Measurements from ENCODE around the gene KIF6.

Gene KIF6

GRCh38 chr6:39543950-39544349 lies 181.3 kb downstream of the KIF6 start (continued):
- no peak for TF ChIP-seq ZBTB49 (tag by site-specific recombination; IDR thresholded peaks at IDR 0.05; ENCODE audit: low read depth)
- TF ChIP-seq ZNF48 (tag by site-specific recombination; IDR thresholded peaks at IDR 0.05) = no peak
- no peak for TF ChIP-seq YY2 (tag by site-specific recombination; IDR thresholded peaks at IDR 0.05)
- TF ChIP-seq ZSCAN18 (tag by site-specific recombination; IDR thresholded peaks at IDR 0.05) = no peak

GRCh38 chr6:39543095-39543494 lies 182.1 kb downstream of the KIF6 start:
- H3K4me3 ChIP-seq (ENCODE audit: low read depth, low read length) = no peak overlapping the region
- TF ChIP-seq ZNF311 (tag by site-specific recombination; IDR thresholded peaks at IDR 0.05; ENCODE audit: borderline replicate concordance) (no peak), SP7 (tag by site-specific recombination; IDR thresholded peaks at IDR 0.05) (no peak), PRDM6 (tag by site-specific recombination; IDR thresholded peaks at IDR 0.05) (no peak), EGR2 (tag by site-specific recombination; IDR thresholded peaks at IDR 0.05; ENCODE audit: low read depth) (no peak), ZNF768 (tag by site-specific recombination; IDR thresholded peaks at IDR 0.05) (no peak), INSM2 (tag by site-specific recombination; IDR thresholded peaks at IDR 0.05) (no peak), PRDM1 (tag by site-specific recombination; IDR thresholded peaks at IDR 0.05) (no peak), ZNF837 (tag by site-specific recombination; IDR thresholded peaks at IDR 0.05) (no peak), ZNF623 (tag by site-specific recombination; IDR thresholded peaks at IDR 0.05) (no peak), ZNF549 (tag by site-specific recombination; IDR thresholded peaks at IDR 0.05) (no peak), ZNF155 (tag by site-specific recombination; IDR thresholded peaks at IDR 0.05) (no peak), ZNF140 (tag by site-specific recombination; IDR thresholded peaks at IDR 0.05) (no peak), ZNF433 (tag by site-specific recombination; IDR thresholded peaks at IDR 0.05; ENCODE audit: low read depth) (no peak), HOXA7 (CRISPR knock-in tag; IDR thresholded peaks at IDR 0.05; ENCODE audit: borderline replicate concordance) (no peak), REPIN1 (tag by site-specific recombination; IDR thresholded peaks at IDR 0.05; ENCODE audit: low read depth) (no peak), ZNF785 (tag by site-specific recombination; IDR thresholded peaks at IDR 0.05) (no peak)
- POLR2A ChIA-PET = no interaction called here
- H3K9me3 ChIP-seq (ENCODE audit: control insufficient read depth, insufficient read depth, low read depth, low read length) = no peaks in the 10 kb centered on the region
- H3K36me3 ChIP-seq (ENCODE audit: control insufficient read depth in 2 of 2, insufficient read depth in 1 of 2, low read length in 2 of 2) = no peaks in the 10 kb centered on the region
- H3K4me1 ChIP-seq (ENCODE audit: control insufficient read depth, insufficient read depth, low read length) = no peaks in the 10 kb centered on the region
- CTCF ChIA-PET = interaction anchor here (0.7 to 1.2 kb wide), 3 partner anchors 10 to 173 kb away, joined by 3 read pairs; no protein-coding TSS in a partner anchor
- no peak overlapping the region for H3K27ac ChIP-seq (ENCODE audit: extremely low read depth, low read depth, low read length)
